K562 (cell line): ENCODE results near the gene MAP3K2. TPM values are rescaled to one million over a fixed set of nuclear protein-coding genes. Genes with fewer than 3 reads are reported as not detected.

Experiments used
- CBFA2T3 ChIP-seq: fragments of 450-650 bp; IDR thresholded peaks from 2 replicates; pipeline ENCODE4 v1.6.1; 2017
- CBFB ChIP-seq: sonication (generic); formaldehyde crosslinking; IDR thresholded peaks from 2 replicates; pipeline ENCODE4 v1.4.0; 2020; ENCODE audit warnings: mild to moderate bottlenecking, missing genetic modification reagents
- CLOCK ChIP-seq: fragments of 250-450 bp; sonication (Bioruptor Pico); IDR thresholded peaks from 2 replicates; pipeline ENCODE4 v1.4.0; 2020; ENCODE audit warnings: mild to moderate bottlenecking, moderate library complexity, borderline replicate concordance
- CREB3 ChIP-seq: fragments of 450-650 bp; conservative IDR thresholded peaks from 2 replicates; pipeline ENCODE4 v1.6.1; 2016; ENCODE audit warnings: missing genetic modification characterization, low read depth, mild to moderate bottlenecking, missing compliant biosample characterization, moderate library complexity
- ELF1 ChIP-seq: fragments of 200-800 bp; sonication (Bioruptor generic); IDR thresholded peaks from 2 replicates; pipeline ENCODE4 v1.6.1; 2016; ENCODE audit warnings: missing genetic modification characterization, missing compliant biosample characterization
- EP300 ChIP-seq: IDR thresholded peaks from 2 replicates; pipeline ENCODE4 v1.6.1; 2012; ENCODE audit warnings: low read length, improper control_type of control experiment
- ETV1 ChIP-seq: fragments of 450-650 bp; conservative IDR thresholded peaks from 2 replicates; pipeline ENCODE4 v1.6.1; 2016; ENCODE audit warnings: missing genetic modification characterization, control low read depth, low read depth, missing compliant biosample characterization
- FOSL1 ChIP-seq: fragments of 200-800 bp; sonication (Bioruptor generic); conservative IDR thresholded peaks from 2 replicates; pipeline ENCODE4 v1.6.1; 2016; ENCODE audit warnings: missing genetic modification characterization, missing compliant biosample characterization
- FOXO4 ChIP-seq: fragments of 450-650 bp; formaldehyde crosslinking; IDR thresholded peaks from 2 replicates; pipeline ENCODE4 v1.4.0; 2020; ENCODE audit warnings: mild to moderate bottlenecking, moderate library complexity
- NR2F6 ChIP-seq: fragments of 450-650 bp; formaldehyde crosslinking; IDR thresholded peaks from 2 replicates; pipeline ENCODE4 v1.4.0; 2020; ENCODE audit warnings: mild to moderate bottlenecking
- POU5F1 ChIP-seq: fragments of 150-350 bp; IDR thresholded peaks from 2 replicates; pipeline ENCODE4 v1.6.1; 2014; ENCODE audit warnings: borderline replicate concordance, low read length, low read depth, mild to moderate bottlenecking; ENCODE audit not compliant: partially characterized antibody
- SNRNP70 ChIP-seq: fragments of 200-400 bp; formaldehyde crosslinking; optimal IDR thresholded peaks from 2 replicates; pipeline ENCODE3; 2017; ENCODE audit warnings: low read depth, low read length
- TCF7L2 ChIP-seq: fragments of 150-350 bp; IDR thresholded peaks from 2 replicates; pipeline ENCODE4 v1.6.1; 2016; ENCODE audit warnings: low read depth, mild to moderate bottlenecking, low read length, moderate library complexity
- VEZF1 ChIP-seq: fragments of 200-800 bp; sonication (Bioruptor generic); IDR thresholded peaks from 2 replicates; pipeline ENCODE4 v1.6.1; 2017; ENCODE audit warnings: missing genetic modification characterization, missing compliant biosample characterization
- ZBTB26 ChIP-seq: fragments of 450-650 bp; formaldehyde crosslinking; IDR thresholded peaks from 2 replicates; pipeline ENCODE4 v1.4.0; 2022; ENCODE audit warnings: missing genetic modification characterization
- ZBTB43 ChIP-seq: sonication (generic); formaldehyde crosslinking; IDR thresholded peaks from 2 replicates; pipeline ENCODE4 v1.8.0; 2023; ENCODE audit warnings: mild to moderate bottlenecking, missing genetic modification reagents
- ZNF764 ChIP-seq: fragments of 250-450 bp; sonication (Bioruptor Pico); IDR thresholded peaks from 2 replicates; pipeline ENCODE4 v1.4.0; 2020; ENCODE audit warnings: low read depth, mild to moderate bottlenecking, moderate library complexity
- polyA plus RNA-seq, 8 experiments: library from polyadenylated mRNA; depleted of rRNA in 4 of 8; stranded (reverse) in 5 of 8; unstranded in 3 of 8; fragments of >200 nt; fragmentation: Nextera tagmentation in 2 of 8; fragmentation: Illumina TruSeq in 1 of 8; extraction: Ambion mirVana in 2 of 8; extraction: Trizol in 1 of 8; gene quantifications; 2 replicates each; pipeline versions ENCODE4 v1.2.1 to v1.2.3, GENCODE V29; 2011 to 2014; ENCODE audit warnings: inconsistent platforms in 1 of 8, missing spikeins in 1 of 8
- total RNA-seq, 7 experiments: library from RNA; depleted of rRNA in 6 of 7; stranded (reverse); fragments of >200 nt in 6 of 7; fragmentation: Illumina TruSeq in 2 of 7; extraction: Trizol in 2 of 7; gene quantifications; 2 replicates each; pipeline versions ENCODE4 v1.2.1 to v1.2.3, GENCODE V29; 2011 to 2021; ENCODE audit warnings: low replicate concordance in 1 of 7

The MAP3K2 gene
- total and polyA plus RNA-seq, 9 of the 15 experiments (the other 6 are each of a cell fraction or from before 2014, with no cell fraction given), result 1.2 to 14.2 (median 5.7) TPM

GRCh38 chr2:127408004-127408806 is 20.4 kb upstream of the MAP3K2 start (continued):
- TF ChIP-seq FOXO4 (no peak), NR2F6 (CRISPR knock-in tag) (no peak), POU5F1 (no peak), CBFB (no peak), ETV1 (tag) (no peak), CREB3 (tag) (no peak), ZBTB43 (no peak), ELF1 (tag) (no peak), FOSL1 (peak; percentile 100), ZBTB26 (CRISPR knock-in tag) (no peak), TCF7L2 (no peak), EP300 (peak; percentile 55; the same call in 1 of the 2 replicates), SNRNP70 (no peak), ZNF764 (CRISPR knock-in tag) (no peak), CLOCK (no peak), VEZF1 (CRISPR knock-in tag) (peak; percentile 97), CBFA2T3 (no peak)
